Measurements from ENCODE around the gene MTMR3.

- peak; percentile 96 for TF ChIP-seq CTCF (IDR thresholded peaks at IDR 0.05)
- TF ChIP-seq ZFX (IDR thresholded peaks at IDR 0.05; ENCODE audit: borderline replicate concordance): no peak
Measured at GRCh38 chr22:30005213-30005857, 122.4 kb downstream of the MTMR3 start.

Data from 22Rv1 (cell line).